Endometrial microvascular endothelial cells (primary cell): Measurements from ENCODE around the gene MCM10. TPM values are rescaled to one million over a fixed set of nuclear protein-coding genes. Genes with fewer than 3 reads are reported as not detected.
"Not testable (repeated sequence)": the region's sequence is repeated elsewhere in the genome, so short reads cannot be mapped to it uniquely, and the experiment has no call there.

Source experiments
- in situ Hi-C: cut with HindIII; loops from 2 replicates; pipeline ENCODE4 v1.10.0; 2017; ENCODE audit warnings: low sequenced_read_pairs, low pct_unique_long_range_greater_than_20kb; ENCODE audit errors: inconsistent ontology term
- total RNA-seq: library from RNA; depleted of rRNA; stranded (reverse); fragments of >200 nt; gene quantifications from one replicate; pipeline ENCODE4 v1.2.3, GENCODE V29; 2015; ENCODE audit errors: inconsistent ontology term

The MCM10 gene
- 15.8 TPM for total RNA-seq

DNA sequence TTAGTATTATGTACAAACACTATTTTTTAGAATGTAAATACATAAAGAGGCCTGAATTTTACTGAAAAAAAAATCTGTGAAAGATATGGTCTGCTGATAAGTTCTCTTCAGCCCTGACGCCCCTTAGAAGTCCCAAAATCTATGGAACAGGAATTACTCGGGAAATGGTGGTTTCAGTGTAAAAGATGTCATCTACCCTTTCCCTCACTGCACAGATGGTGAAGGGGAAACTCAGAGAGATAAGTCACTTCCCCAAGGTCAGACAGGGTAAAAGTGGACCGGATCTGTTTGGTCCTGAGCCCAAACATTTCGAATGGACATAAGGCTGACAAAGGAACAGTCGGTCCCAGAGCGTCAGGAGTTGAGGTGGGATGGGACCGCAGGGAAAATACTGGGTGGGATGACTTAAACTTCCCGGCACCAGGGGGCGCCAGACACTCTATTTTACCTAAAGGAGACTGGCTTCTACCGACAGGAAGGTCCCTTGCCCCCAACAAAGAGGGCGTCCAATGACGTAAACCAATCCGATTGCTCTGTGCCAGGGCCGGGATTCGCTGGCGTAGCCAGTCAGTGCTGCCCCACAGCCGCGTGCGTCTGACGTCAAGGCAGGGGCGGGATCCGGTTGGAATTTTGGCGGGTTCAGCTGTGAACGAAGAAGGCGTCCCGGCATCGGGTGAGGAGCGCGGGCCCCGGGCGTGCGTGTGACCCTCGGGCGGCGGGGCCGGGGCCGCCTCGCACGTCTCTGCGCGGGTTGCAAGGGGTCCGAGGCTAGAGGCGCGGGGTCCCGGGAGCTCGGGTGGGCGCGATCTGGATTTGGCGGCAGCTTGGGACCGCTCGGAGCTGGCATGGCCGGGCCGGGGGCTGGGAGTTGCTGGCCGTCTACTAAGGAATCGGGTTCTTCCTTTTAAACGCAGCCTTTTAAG, at the start of gene MCM10:
TSS of gene MCM10 (plus strand) at position 625 of the 923 bp plus-strand sequence. CDS start 2,645 bp downstream, outside the sequence.
- in situ Hi-C loops = no loop called here

DNA sequence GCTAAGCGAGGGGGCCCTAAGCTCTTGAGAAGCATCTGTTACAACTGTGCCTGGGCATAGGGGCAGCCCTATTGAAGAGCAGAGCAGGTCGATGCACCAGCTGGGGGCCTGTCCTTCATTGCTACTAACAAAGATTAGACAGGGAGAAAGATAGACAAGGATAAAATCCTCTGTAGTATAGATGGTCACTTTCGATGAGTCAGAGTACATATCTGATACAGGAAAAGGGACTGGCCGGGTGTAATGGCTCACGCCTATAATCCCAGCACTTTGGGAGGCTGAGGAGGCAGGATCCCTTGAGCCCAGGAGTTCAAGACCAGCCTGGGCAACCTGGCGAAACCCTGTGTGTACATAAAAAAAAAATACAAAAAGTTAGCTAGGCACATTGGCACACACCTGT, 47.8 kb upstream of the MCM10 start:
- in situ Hi-C loops = no loop called here

DNA sequence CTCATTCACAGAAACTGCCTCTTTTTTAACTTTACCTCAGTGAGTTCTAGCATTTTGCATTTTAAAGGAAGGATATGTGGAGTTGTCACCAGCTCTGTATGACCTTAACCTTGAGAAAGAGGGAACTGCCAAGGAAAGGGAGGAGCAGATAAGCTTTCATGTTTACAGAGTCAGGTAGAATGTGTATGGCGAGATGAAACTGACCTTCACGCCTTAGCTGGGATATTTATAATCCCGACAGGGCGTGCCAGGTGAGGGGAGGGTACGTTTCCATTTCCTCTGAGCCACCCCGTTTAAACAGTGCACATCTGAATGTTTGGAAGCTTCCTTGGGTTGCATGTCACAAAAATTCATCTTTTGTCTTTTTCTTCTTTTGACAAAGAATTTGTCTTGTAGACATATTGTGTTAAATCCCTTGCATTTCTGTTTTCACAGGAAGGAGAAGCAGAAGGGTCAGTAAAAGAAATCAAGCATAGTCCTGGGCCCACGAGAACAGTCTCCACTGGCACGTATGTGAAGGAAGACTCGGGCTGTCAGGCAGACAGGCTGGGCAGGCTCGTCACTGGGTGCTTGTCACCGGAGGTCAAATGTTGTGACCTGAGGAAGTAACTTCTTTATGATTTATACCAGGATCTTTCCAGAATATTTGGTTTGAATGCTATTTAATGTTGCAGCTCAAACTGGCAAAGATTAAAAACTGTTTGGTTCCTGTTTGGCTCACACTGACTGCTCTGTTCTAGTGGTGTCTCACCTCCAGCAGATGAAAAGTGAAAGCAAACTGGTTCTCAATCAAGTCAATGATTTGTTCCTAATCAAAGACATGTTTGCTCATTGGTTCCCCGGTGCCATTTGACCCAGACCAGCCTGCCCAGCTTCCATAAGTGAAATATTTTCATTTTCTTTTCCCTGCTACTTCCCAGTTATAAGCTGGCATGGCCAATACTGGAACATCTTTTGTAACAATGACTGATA, 45.2 kb upstream of the MCM10 start:
- in situ Hi-C loops = no loop called here

DNA sequence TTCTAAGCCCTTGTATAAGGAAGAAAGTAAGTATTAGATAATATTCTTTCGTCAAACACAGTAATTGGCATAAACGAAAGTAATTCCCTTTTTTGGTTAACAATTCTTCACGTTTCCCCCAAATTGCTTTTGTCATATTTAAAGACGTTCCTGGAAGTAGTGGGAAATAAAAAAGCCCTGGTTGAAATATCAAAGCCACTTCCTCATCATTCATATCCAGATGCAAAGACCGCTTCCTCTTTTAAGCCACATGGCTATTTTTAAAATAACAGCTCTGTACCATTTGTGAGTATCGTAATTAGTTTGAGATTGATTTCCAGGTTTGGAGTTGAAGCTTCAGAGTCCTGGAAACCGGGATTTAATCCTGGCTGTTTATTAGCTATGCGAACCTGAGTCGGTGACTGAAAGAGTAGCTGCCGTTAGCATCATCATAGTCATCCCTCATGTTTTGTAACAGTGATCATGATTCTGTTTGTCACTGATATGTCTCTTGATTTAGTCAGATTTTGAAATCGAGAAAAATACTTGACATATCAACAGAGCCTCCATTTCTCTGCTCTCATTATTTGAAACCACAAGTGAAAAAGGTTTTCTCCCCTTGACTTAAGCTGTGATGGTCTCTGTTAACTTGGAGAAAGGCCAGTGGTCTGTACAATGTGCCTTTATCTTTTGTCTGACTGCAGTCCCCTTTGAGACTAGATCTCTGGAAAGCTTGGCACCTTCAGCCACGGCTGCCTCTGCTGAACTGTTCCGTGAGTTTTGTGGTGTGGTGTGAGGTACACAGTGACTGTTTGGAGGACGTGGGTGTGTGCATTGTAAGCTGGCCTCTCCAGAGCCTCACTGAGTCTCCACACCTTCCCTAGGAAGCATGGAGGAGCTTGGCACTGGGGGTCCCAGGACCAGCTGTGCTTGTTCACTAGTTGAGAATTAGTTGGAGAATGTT, 43.2 kb upstream of the MCM10 start:
- in situ Hi-C loops = no loop called here

DNA sequence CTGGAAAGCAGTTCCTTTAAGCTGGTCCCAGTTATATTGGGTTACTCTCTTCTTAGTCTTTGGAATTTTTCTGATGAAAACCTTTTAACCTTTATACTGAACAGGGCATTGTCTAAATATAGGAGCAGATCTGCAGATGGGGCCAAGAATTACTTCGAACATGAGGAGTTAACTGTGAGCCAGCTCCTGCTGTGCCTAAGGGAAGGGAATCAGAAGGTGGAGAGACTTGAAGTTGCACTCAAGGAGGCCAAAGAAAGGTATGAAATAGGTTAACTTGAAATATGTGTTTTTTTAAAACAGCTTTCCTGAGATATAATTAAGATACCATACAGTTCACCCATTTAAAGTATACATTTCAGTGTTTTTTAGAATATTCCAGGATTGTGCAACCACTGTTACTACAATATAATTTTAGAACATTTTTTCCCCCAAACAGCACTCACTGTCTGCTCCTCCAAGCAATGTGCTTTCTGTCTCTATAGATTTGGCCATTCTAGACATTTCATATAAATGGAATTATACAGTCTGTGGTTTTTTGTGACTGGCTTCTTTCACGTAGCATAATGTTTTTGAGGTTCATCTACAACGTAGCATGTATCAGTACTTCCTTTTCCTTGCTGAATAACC, 42.5 kb upstream of the MCM10 start:
- in situ Hi-C loops = no loop called here

DNA sequence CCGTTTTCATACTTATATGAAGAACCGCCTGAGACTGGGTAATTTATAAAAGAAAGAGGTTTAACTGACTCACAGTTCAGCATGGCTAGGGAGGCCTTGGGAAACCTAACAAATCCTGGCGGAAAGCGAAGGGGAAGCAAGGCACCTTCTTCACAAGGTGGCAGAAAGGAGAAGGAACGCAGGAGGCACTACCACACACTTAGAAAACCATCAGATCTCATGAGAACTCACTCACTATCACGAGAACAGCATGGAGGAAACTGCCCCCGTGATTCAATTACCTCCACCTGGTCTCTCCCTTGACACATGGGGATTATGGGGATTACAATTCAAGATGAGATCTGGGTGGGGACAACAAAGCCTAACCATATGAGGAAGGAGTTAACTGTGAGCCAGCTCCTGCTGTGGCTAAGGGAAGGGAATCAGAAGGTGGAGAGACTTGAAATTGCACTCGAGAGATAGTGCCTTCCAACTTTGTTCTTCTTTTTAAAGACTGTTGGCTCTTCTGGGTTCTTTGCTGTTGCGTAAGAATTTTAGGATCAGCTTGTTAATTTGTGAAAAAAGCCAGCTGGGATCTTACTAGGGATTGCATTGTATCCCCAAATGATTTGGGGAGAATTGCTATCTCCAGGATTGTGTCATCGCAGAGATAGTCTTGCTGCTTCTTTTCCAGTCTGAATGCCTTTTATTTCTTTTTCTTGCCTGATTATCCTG, 40.4 kb upstream of the MCM10 start:
- in situ Hi-C loops = no loop called here

DNA sequence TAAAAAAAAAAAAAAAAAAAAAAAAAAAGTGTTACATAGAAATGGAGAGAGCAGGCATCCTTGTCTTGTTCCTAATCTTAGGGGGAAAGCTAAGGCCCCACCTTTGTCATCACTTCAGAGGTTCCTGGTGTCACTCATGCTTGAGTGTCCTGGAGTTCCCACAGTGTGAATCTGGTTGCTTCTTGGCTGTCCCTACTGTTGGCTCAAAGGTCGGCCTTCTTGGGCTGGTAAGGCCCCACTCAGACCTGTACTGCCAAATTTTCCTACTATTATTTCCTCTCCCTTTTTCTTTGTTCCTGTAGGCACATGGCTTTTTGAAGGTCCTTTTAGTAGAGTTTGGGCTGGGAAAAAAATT, 39.9 kb upstream of the MCM10 start:
- in situ Hi-C loops = no loop called here

DNA sequence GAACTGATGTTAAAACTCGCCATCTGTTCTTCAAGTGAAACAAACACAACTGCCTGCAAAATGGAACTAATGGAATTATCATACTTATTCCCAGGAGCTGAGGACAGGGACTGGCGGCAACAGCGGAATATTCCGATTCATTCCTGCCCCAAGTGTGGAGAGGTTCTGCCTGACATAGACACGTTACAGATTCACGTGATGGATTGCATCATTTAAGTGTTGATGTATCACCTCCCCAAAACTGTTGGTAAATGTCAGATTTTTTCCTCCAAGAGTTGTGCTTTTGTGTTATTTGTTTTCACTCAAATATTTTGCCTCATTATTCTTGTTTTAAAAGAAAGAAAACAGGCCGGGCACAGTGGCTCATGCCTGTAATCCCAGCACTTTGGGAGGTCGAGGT, 24.7 kb upstream of the MCM10 start:
- in situ Hi-C loops = no loop called here

DNA sequence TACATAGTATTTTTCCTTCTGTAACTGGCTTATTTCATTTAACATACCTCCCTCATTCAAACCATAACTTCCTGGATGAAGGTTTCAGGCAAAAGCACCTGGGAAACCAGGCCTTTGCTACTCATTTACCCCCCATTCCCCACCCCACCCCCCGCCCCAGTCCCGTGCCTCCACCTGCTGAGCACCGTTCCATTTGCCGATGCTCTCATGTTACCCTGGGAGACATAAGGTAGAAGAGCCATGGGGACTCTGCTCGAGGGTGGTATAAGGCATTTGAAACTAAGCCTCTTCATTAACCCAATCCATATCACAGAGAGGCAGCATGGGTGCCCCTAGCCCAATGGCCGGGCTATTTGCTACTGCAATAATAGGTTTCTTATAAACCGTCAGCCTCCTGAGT, 22.2 kb upstream of the MCM10 start:
- in situ Hi-C loops = no loop called here

DNA sequence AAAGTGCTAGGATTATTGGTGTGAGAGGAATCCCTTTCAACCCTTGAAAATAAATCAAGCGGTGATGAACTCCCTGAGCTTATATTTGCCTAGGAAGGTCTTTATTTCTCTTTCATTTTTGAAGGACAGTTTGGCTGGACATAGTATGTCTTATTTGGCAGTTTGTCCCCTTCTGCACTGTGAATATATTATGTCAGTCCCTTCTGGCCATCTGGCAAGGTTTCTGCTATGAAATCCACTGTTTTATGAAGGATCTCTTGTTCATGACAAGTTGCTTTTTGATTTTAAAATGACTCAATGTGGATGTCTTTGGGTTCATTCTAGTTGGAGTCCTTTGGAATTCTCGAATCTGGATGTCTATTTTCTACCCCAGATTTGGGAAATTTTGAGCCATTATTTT, 21.7 kb upstream of the MCM10 start:
- in situ Hi-C loops = no loop called here

DNA sequence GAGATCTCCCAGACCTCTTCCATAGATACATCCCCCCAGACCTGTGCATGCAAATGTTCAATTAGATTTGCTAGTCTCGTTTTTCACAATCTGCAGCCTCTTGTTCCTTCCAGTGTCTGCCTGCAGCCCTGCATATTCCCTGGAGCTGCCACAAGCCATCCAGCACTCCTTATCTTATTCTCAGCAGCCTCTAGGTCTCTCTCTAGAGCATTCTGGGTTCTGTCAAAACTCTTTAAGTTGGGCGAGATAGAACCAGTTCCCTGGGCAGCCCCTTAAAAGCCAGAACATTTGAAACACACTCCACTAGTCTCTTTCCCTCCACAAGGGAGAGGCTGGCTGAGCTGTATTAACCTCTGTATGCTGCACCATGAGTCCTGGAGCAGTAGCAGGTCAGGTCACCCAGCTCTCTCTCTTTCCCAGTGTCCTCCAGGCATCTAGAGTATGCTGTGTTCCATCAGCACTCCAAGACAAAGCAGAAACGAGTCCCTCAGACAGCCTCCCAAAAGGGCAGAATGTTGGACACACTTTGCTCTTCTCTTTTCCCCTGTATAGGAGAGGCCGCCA, 20.6 kb upstream of the MCM10 start:
- in situ Hi-C loops = no loop called here

DNA sequence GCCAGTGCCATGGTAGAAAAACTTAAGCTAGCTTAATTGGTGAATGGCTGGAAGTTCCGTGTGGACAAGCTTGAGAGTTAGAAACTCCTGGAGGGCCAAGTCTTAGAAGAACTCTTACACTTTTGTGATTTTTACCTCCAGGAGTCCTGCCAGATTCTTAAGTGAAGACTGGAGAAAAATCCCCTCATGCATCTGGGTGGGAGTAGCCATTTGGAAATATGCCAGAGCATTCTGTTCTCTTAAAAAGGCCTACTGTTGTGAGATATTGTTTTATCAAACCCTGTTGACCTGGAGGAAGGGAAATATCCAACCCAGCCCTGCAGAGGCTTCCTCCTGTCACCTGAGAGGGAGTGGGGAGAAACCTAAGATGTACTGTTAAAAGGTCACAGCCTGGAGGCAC, 17.6 kb upstream of the MCM10 start:
- in situ Hi-C loops = no loop called here

DNA sequence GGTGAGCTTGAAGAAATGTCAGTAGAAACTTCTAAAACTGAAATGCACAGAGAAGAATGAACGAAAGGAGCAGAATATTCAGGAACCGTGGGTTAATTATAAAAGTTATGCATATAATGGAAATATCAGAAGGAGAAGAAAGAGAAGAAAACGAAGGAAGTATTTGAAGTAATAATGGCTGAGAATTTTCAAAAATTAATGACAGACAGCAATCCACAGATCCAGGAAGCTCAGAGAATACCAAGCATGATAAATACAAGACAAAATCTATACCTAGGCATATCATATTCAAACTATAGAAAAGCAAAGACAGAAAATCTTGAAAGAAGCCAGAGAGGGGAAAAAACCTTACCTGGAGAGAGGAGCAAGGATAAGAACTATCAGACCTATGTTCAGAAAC, 16.5 kb upstream of the MCM10 start:
- in situ Hi-C loops = no loop called here

DNA sequence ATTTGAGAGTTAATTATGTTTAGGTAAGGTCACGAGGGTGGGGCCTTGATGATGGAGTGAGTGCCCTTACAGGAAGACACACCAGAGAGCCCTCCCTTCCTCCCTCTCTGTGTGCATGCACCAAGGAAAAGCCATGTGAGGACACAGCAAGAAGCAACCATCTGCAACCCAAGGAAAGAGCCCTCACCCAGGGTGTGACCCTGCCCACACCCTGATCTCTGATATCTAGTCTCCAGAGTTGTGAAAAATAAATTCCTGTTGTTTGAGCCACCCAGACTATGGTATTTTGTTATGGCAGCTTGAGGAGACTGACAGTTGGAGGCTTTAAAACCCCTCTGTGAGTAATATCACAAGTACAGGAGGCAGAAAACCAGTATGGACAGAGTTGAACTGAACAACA, 15.0 kb upstream of the MCM10 start:
- in situ Hi-C loops = no loop called here

DNA sequence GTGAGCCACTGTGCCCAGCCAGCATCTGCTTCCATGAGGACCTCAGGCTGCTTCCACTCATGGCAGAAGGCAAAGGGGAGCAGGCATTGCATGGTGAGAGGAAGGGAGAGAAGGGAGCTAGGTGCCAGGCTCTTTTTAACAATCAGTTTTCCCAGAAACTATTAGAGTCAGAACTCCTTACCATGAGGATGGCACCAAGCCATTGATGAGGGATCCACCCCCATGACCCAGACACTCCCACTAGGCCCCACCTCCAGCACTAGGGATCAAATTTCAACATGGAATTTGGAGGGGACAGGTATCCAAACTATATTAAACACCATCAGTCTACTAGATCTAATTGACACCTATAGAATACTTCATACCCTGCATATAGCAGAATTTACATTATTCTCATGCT, 14.2 kb upstream of the MCM10 start:
- in situ Hi-C loops = no loop called here

DNA sequence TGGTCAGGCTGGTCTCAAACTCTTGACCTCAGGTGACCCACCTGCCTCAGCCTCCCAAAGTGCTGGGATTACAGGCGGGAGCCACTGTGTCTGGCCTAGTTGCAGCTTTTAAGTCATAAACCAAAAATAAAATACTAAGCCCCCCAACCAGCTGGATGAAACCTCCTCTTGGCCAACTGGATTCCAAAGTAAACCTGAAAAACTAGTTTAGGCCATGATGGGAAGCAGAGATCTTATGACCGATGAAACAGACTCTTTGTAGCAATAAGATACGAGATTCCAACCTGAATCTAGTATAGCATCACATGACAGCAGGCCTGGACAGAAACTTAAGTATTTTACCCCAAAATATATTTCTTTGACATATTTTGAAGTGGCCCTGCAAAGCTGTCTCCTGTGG, 9.1 kb upstream of the MCM10 start:
- in situ Hi-C loops = no loop called here

DNA sequence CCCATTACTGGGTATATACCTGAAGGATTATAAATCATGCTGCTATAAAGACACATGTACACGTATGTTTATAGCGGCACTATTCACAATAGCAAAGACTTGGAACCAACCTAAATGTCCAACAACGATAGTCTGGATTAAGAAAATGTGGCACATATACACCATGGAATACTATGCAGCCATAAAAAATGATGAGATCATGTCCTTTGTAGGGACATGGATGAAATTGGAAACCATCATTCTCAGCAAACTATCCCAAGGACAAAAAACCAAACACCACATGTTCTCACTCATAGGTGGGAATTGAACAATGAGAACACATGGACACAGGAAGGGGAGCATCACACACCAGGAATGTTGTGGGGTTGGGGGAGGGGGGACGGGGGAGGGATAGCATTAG, 5.5 kb upstream of the MCM10 start:
- in situ Hi-C loops = not testable (repeated sequence)
